WTC11 (cell line): ENCODE results near the gene DACH2. TPM values are rescaled to one million over a fixed set of nuclear protein-coding genes. Genes with fewer than 3 reads are reported as not detected.

ENCODE experiments used
- ATAC-seq: fragments of 200-7000 bp; cut with Tn5 transposase; 2 replicates; pipeline ENCODE4 v1.10.0; 2021; ENCODE audit warnings: mild to moderate bottlenecking, moderate library complexity
- CTCF ChIA-PET: fragments of 300-600 bp; sonication (Branson Sonifier 250); formaldehyde crosslinking; loops from one replicate; lab custom pipeline; 2021; ENCODE audit warnings: antibody characterized with exemption; lab: Charles Lee
- POLR2A ChIA-PET: fragments of 350-600 bp; sonication (Branson Sonifier 250); formaldehyde crosslinking; loops from one replicate; lab custom pipeline; 2021; ENCODE audit warnings: antibody characterized with exemption; lab: Charles Lee
- DNase-seq: peaks from one replicate; pipeline ENCODE4 v3.0.0; 2021; ENCODE audit warnings: low spot score
- H3K27ac Mint-ChIP-seq: 2 replicates; pipeline ENCODE4 v1.8.0; 2021; ENCODE audit warnings: mixed read lengths
- H3K27me3 Mint-ChIP-seq: 2 replicates; pipeline ENCODE4 v1.8.0; 2021; ENCODE audit warnings: low read depth, mild to moderate bottlenecking, moderate library complexity, mixed read lengths
- H3K36me3 Mint-ChIP-seq: 2 replicates; pipeline ENCODE4 v1.8.0; 2021; ENCODE audit warnings: mixed read lengths
- H3K4me1 Mint-ChIP-seq: 2 replicates; pipeline ENCODE4 v1.8.0; 2022; ENCODE audit warnings: mixed read lengths
- H3K4me3 Mint-ChIP-seq: 2 replicates; pipeline ENCODE4 v1.8.0; 2021; ENCODE audit warnings: mild to moderate bottlenecking, moderate library complexity, mixed read lengths
- H3K9me3 Mint-ChIP-seq: 2 replicates; pipeline ENCODE4 v1.8.0; 2021; ENCODE audit warnings: mixed read lengths
- ATF1 ChIP-seq: sonication (generic); formaldehyde crosslinking; IDR thresholded peaks from 2 replicates; pipeline ENCODE4 v1.8.1; 2023; ENCODE audit warnings: mild to moderate bottlenecking, moderate library complexity, missing genetic modification reagents
- CBFB ChIP-seq: sonication (generic); formaldehyde crosslinking; IDR thresholded peaks from 2 replicates; pipeline ENCODE4 v1.8.1; 2022; ENCODE audit warnings: mild to moderate bottlenecking, low read depth, missing genetic modification reagents
- CREB1 ChIP-seq: sonication (generic); formaldehyde crosslinking; IDR thresholded peaks from 2 replicates; pipeline ENCODE4 v1.8.0; 2023; ENCODE audit warnings: mild to moderate bottlenecking, missing genetic modification reagents
- CREM ChIP-seq: sonication (generic); formaldehyde crosslinking; IDR thresholded peaks from 2 replicates; pipeline ENCODE4 v1.8.1; 2022; ENCODE audit warnings: mild to moderate bottlenecking, missing genetic modification reagents, moderate library complexity
- ELF4 ChIP-seq: sonication (generic); formaldehyde crosslinking; IDR thresholded peaks from 2 replicates; pipeline ENCODE4 v1.8.1; 2022; ENCODE audit warnings: low read depth, mild to moderate bottlenecking, moderate library complexity, missing genetic modification reagents
- FOXP1 ChIP-seq: sonication (generic); formaldehyde crosslinking; IDR thresholded peaks from 2 replicates; pipeline ENCODE4 v1.8.0; 2022; ENCODE audit warnings: missing genetic modification reagents, mild to moderate bottlenecking, moderate library complexity, borderline replicate concordance
- GABPB1 ChIP-seq: sonication (generic); formaldehyde crosslinking; IDR thresholded peaks from 2 replicates; pipeline ENCODE4 v1.8.1; 2023; ENCODE audit warnings: mild to moderate bottlenecking, missing genetic modification reagents
- IRF2 ChIP-seq: sonication (generic); formaldehyde crosslinking; IDR thresholded peaks from 2 replicates; pipeline ENCODE4 v1.8.0; 2022; ENCODE audit warnings: low read depth, missing genetic modification reagents, borderline replicate concordance
- JAZF1 ChIP-seq: fragments of 250-450 bp; sonication (Bioruptor Pico); IDR thresholded peaks from 2 replicates; pipeline ENCODE4 v1.9.0; 2021; ENCODE audit warnings: moderate library complexity, mild to moderate bottlenecking, inconsistent platforms
- NFYB ChIP-seq: sonication (generic); formaldehyde crosslinking; conservative IDR thresholded peaks from 2 replicates; pipeline ENCODE4 v1.8.0; 2022; ENCODE audit warnings: low read depth, missing genetic modification reagents
- NR1H2 ChIP-seq: sonication (generic); formaldehyde crosslinking; IDR thresholded peaks from 2 replicates; pipeline ENCODE4 v1.9.0; 2021; ENCODE audit warnings: mild to moderate bottlenecking, moderate library complexity, missing genetic modification reagents
- PRRX2 ChIP-seq: fragments of 250-450 bp; sonication (Bioruptor Pico); IDR thresholded peaks from 2 replicates; pipeline ENCODE4 v1.8.0; 2021; ENCODE audit warnings: mild to moderate bottlenecking
- RELA ChIP-seq: sonication (generic); formaldehyde crosslinking; IDR thresholded peaks from 2 replicates; pipeline ENCODE4 v1.8.1; 2022; ENCODE audit warnings: missing genetic modification reagents, mild to moderate bottlenecking, borderline replicate concordance
- SP1 ChIP-seq: sonication (generic); formaldehyde crosslinking; conservative IDR thresholded peaks from 2 replicates; pipeline ENCODE4 v1.8.1; 2022; ENCODE audit warnings: missing genetic modification reagents
- TEAD4 ChIP-seq: sonication (generic); formaldehyde crosslinking; IDR thresholded peaks from 2 replicates; pipeline ENCODE4 v1.8.0; 2022; ENCODE audit warnings: mild to moderate bottlenecking, missing genetic modification reagents
- TP53 ChIP-seq: sonication (generic); formaldehyde crosslinking; IDR thresholded peaks from 2 replicates; pipeline ENCODE4 v1.8.1; 2023; ENCODE audit warnings: mild to moderate bottlenecking, missing genetic modification reagents
- ZNF121 ChIP-seq: sonication (generic); formaldehyde crosslinking; IDR thresholded peaks from 2 replicates; pipeline ENCODE4 v1.8.0; 2023; ENCODE audit warnings: missing genetic modification reagents
- ZNF219 ChIP-seq: sonication (generic); formaldehyde crosslinking; IDR thresholded peaks from 2 replicates; pipeline ENCODE4 v1.8.0; 2023; ENCODE audit warnings: missing genetic modification reagents, mild to moderate bottlenecking, borderline replicate concordance
- ZNF317 ChIP-seq: sonication (generic); formaldehyde crosslinking; IDR thresholded peaks from 2 replicates; pipeline ENCODE4 v1.8.1; 2023; ENCODE audit warnings: low read depth, mild to moderate bottlenecking, moderate library complexity, missing genetic modification reagents, borderline replicate concordance
- total RNA-seq: library from RNA; stranded (reverse); gene quantifications from 3 replicates; pipeline ENCODE4 v1.2.3, GENCODE V29; 2021
- TF ChIP-seq, protein P1 (sequence below): fragments of 200-600 bp; IDR thresholded peaks from 2 replicates; pipeline ENCODE4 v1.8.0; 2022; ENCODE audit warnings: antibody characterized with exemption
- TF ChIP-seq, protein P2 (sequence below): sonication (generic); formaldehyde crosslinking; IDR thresholded peaks from 2 replicates; pipeline ENCODE4 v1.8.0; 2022; ENCODE audit warnings: mild to moderate bottlenecking, missing genetic modification reagents
- TF ChIP-seq, protein P3 (sequence below): sonication (generic); formaldehyde crosslinking; IDR thresholded peaks from 2 replicates; pipeline ENCODE4 v1.8.1; 2023; ENCODE audit warnings: mild to moderate bottlenecking, missing genetic modification reagents, borderline replicate concordance
- TF ChIP-seq, protein P4 (sequence below): sonication (generic); formaldehyde crosslinking; conservative IDR thresholded peaks from 2 replicates; pipeline ENCODE4 v1.8.1; 2022; ENCODE audit warnings: mild to moderate bottlenecking, missing genetic modification reagents
- TF ChIP-seq, protein P5 (sequence below): sonication (generic); formaldehyde crosslinking; IDR thresholded peaks from 2 replicates; pipeline ENCODE4 v1.8.0; 2022; ENCODE audit warnings: mild to moderate bottlenecking, missing genetic modification reagents
- TF ChIP-seq, protein P6 (sequence below): fragments of 250-450 bp; sonication (Bioruptor Pico); IDR thresholded peaks from 2 replicates; pipeline ENCODE4 v1.9.0; 2021; ENCODE audit warnings: moderate library complexity, mild to moderate bottlenecking, inconsistent platforms, borderline replicate concordance

The DACH2 gene
- total RNA-seq, 1 experiment from 2014 or later = 3.5 TPM

DNA sequence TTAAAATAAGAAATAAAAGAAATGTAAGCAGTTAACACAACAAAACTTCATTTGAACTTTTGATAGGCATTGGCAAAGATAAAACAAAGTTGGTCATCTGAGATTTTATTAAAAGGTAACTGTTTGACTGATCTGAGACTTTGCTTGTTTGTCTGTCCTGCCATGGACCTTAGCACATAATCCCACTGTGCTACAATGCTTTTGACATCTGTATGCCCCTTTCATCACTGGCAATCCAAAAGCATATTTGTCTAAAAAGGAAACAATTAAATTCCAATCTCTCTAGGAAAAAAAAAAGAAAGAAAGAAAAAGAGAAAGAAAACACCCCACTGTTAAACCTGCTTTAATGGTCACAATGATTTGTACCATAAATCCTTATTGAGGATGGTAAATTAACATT, 231.0 kb downstream of the DACH2 start:
- no peaks in the 10 kb centered on the region for H3K9me3 Mint-ChIP-seq
- H3K27ac Mint-ChIP-seq = no peak overlapping the region
- no peak overlapping the region for H3K4me3 Mint-ChIP-seq
- POLR2A ChIA-PET = no interaction called here
- peaks cover 5% of the 10 kb centered on the region for H3K4me1 Mint-ChIP-seq
- TF ChIP-seq TP53 (CRISPR knock-in tag) (no peak), TEAD4 (CRISPR knock-in tag) (no peak), ZNF219 (no peak), FOXP1 (CRISPR knock-in tag) (no peak)
- CTCF ChIA-PET = no interaction called here
- no peaks in the 10 kb centered on the region for H3K27me3 Mint-ChIP-seq
- DNase-seq (no peak), ATAC-seq (no peak)
- no peaks in the 10 kb centered on the region for H3K36me3 Mint-ChIP-seq

DNA sequence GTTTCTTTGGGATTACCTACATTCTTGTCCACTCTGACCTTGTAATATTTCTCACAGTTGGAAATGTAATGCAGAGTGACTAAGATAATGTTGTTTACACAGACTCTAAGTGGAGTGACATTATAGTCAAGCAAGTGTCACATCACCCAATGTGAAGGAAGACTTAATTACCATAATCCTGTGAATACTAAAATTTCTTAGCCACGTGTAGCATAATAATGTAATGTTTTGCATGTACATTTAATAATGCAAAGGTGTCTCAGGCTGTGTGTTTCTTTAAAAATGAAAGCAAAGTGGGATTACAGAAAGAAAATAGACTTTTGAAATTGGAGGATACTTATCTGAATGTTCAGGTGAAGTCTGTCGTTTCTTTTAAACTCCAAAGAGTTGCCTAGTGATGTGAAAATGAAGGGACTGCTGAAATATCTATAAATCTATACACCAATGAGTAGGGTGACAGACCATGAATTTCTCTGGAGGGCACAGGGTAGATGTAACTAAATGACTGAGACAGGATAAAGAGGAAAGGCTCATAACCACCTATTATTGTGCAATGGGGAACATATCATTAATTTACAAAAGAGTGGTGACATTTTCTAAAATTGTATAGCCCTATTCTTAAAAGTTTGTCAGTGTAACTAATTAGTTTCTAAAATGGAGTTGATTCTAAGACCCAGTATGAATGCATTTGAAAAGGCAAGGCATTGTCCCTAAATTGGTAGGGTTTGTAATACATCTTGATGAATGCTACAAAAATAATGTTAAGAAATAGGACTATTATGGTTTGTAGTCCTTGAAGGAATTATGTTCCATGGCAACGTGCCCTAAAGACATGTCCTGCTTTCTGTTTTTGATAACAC, 235.7 kb downstream of the DACH2 start:
- no peaks in the 10 kb centered on the region for H3K9me3 Mint-ChIP-seq
- H3K36me3 Mint-ChIP-seq = no peaks in the 10 kb centered on the region
- no peak for DNase-seq
- ATAC-seq = no peak
- TF ChIP-seq NR1H2 (CRISPR knock-in tag) (no peak), IRF2 (no peak), ZNF317 (CRISPR knock-in tag) (no peak), ELF4 (CRISPR knock-in tag) (no peak), NFYB (CRISPR knock-in tag) (no peak), CREM (no peak), GABPB1 (CRISPR knock-in tag) (no peak), CREB1 (CRISPR knock-in tag) (no peak), ZNF121 (no peak), PRRX2 (CRISPR knock-in tag) (no peak), SP1 (no peak)
- TF ChIP-seq, protein P1, sequence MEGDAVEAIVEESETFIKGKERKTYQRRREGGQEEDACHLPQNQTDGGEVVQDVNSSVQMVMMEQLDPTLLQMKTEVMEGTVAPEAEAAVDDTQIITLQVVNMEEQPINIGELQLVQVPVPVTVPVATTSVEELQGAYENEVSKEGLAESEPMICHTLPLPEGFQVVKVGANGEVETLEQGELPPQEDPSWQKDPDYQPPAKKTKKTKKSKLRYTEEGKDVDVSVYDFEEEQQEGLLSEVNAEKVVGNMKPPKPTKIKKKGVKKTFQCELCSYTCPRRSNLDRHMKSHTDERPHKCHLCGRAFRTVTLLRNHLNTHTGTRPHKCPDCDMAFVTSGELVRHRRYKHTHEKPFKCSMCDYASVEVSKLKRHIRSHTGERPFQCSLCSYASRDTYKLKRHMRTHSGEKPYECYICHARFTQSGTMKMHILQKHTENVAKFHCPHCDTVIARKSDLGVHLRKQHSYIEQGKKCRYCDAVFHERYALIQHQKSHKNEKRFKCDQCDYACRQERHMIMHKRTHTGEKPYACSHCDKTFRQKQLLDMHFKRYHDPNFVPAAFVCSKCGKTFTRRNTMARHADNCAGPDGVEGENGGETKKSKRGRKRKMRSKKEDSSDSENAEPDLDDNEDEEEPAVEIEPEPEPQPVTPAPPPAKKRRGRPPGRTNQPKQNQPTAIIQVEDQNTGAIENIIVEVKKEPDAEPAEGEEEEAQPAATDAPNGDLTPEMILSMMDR = no peak
- TF ChIP-seq, protein P2, sequence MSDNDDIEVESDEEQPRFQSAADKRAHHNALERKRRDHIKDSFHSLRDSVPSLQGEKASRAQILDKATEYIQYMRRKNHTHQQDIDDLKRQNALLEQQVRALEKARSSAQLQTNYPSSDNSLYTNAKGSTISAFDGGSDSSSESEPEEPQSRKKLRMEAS (CRISPR knock-in tag) = no peak
- TF ChIP-seq, protein P3, sequence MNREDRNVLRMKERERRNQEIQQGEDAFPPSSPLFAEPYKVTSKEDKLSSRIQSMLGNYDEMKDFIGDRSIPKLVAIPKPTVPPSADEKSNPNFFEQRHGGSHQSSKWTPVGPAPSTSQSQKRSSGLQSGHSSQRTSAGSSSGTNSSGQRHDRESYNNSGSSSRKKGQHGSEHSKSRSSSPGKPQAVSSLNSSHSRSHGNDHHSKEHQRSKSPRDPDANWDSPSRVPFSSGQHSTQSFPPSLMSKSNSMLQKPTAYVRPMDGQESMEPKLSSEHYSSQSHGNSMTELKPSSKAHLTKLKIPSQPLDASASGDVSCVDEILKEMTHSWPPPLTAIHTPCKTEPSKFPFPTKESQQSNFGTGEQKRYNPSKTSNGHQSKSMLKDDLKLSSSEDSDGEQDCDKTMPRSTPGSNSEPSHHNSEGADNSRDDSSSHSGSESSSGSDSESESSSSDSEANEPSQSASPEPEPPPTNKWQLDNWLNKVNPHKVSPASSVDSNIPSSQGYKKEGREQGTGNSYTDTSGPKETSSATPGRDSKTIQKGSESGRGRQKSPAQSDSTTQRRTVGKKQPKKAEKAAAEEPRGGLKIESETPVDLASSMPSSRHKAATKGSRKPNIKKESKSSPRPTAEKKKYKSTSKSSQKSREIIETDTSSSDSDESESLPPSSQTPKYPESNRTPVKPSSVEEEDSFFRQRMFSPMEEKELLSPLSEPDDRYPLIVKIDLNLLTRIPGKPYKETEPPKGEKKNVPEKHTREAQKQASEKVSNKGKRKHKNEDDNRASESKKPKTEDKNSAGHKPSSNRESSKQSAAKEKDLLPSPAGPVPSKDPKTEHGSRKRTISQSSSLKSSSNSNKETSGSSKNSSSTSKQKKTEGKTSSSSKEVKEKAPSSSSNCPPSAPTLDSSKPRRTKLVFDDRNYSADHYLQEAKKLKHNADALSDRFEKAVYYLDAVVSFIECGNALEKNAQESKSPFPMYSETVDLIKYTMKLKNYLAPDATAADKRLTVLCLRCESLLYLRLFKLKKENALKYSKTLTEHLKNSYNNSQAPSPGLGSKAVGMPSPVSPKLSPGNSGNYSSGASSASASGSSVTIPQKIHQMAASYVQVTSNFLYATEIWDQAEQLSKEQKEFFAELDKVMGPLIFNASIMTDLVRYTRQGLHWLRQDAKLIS (CRISPR knock-in tag) = no peak
- TF ChIP-seq, all 79 proteins: peak for 0
- H3K4me1 Mint-ChIP-seq = peaks cover 7% of the 10 kb centered on the region
- no peak overlapping the region for H3K4me3 Mint-ChIP-seq
- ChIA-PET CTCF (no interaction called here), POLR2A (no interaction called here)
- no peaks in the 10 kb centered on the region for H3K27me3 Mint-ChIP-seq
- H3K27ac Mint-ChIP-seq = no peak overlapping the region

DNA sequence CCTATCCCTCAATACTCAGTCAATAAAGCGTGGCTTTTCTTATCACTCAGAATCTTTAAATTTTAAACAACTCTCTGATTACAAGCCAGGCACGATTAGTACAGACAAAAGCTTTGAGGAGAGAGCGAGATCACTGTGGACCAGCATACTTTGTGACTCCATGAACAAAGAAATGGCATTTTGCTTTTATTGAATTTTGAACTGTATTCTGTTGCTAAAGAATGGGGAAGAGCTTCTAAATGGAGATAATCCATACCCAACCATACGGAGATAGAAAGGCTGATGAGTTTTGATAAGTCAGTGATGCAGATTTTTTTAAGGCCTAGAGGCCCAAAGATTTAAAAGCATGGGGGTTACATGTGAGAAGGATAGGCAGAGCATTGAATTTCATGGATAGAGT, 259.1 kb downstream of the DACH2 start:
- POLR2A ChIA-PET = no interaction called here
- no peak overlapping the region for H3K27ac Mint-ChIP-seq
- H3K9me3 Mint-ChIP-seq = peaks cover 22% of the 10 kb centered on the region
- H3K4me3 Mint-ChIP-seq = no peak overlapping the region
- H3K27me3 Mint-ChIP-seq = no peaks in the 10 kb centered on the region
- H3K4me1 Mint-ChIP-seq = no peaks in the 10 kb centered on the region
- ATAC-seq (no peak), DNase-seq (no peak)
- H3K36me3 Mint-ChIP-seq = peaks cover 8% of the 10 kb centered on the region
- CTCF ChIA-PET = no interaction called here
- TF ChIP-seq JAZF1 (no peak), TEAD4 (CRISPR knock-in tag) (no peak), RELA (CRISPR knock-in tag) (no peak), ATF1 (CRISPR knock-in tag) (no peak), ELF4 (CRISPR knock-in tag) (no peak), CBFB (CRISPR knock-in tag) (no peak)
- TF ChIP-seq, protein P4, sequence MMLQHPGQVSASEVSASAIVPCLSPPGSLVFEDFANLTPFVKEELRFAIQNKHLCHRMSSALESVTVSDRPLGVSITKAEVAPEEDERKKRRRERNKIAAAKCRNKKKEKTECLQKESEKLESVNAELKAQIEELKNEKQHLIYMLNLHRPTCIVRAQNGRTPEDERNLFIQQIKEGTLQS = no peak
- TF ChIP-seq, protein P5, sequence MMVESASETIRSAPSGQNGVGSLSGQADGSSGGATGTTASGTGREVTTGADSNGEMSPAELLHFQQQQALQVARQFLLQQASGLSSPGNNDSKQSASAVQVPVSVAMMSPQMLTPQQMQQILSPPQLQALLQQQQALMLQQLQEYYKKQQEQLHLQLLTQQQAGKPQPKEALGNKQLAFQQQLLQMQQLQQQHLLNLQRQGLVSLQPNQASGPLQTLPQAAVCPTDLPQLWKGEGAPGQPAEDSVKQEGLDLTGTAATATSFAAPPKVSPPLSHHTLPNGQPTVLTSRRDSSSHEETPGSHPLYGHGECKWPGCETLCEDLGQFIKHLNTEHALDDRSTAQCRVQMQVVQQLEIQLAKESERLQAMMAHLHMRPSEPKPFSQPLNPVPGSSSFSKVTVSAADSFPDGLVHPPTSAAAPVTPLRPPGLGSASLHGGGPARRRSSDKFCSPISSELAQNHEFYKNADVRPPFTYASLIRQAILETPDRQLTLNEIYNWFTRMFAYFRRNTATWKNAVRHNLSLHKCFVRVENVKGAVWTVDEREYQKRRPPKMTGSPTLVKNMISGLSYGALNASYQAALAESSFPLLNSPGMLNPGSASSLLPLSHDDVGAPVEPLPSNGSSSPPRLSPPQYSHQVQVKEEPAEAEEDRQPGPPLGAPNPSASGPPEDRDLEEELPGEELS (CRISPR knock-in tag) = no peak
- TF ChIP-seq, protein P6, sequence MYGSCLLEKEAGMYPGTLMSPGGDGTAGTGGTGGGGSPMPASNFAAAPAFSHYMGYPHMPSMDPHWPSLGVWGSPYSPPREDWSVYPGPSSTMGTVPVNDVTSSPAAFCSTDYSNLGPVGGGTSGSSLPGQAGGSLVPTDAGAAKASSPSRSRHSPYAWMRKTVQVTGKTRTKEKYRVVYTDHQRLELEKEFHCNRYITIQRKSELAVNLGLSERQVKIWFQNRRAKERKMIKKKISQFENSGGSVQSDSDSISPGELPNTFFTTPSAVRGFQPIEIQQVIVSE (CRISPR knock-in tag) = no peak
